ENCODE data around the gene ZNF490. TPM values are rescaled to one million over a fixed set of nuclear protein-coding genes. Genes with fewer than 3 reads are reported as not detected.

The ZNF490 gene
- total RNA-seq, 2 donors from 2014 or later = 2.0 to 2.6 TPM

DNA sequence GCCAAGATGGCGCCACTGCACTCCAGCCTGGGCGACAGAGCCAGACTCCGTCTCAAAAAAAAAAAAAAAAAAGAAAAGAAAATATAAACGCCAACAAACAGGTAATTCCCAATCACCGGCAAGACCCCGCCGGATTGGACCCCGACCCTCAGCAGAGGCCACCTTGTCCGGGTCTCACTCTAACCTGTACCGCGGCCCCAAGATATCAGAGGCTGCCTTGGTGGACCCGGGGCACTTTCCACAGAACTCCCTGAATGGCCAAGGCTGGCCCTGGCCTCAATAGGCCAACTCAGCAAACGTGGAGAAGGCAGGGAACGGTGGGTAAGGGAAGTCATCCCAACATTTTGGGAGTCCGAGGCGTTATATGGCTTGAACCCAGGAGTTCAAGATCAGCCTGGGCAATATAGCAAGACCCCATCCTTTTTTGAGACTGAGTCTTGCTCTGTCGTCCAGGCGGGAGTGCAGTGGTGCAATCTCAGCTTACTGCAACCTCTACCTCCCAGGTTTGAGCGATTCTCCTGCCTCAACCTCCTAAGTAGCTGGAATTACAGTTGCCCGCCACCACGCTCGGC lies 28.1 kb upstream of the ZNF490 start:
- 87 to 93% methylated on average over 22 of the region's 22 CpGs for WGBS, 2 donors
- DNase-seq (no peak), ATAC-seq (no peak)
- intact Hi-C loops (cut with DNase I) = no loop called here
- no peaks in the 10 kb centered on the region for H3K9me3 ChIP-seq
- H3K4me3 ChIP-seq = no peak overlapping the region
- H3K27ac ChIP-seq = no peak overlapping the region
- H3K27me3 ChIP-seq = no peaks in the 10 kb centered on the region
- TF ChIP-seq CTCF (IDR thresholded peaks at IDR 0.05) = no peak
- TF ChIP-seq POLR2A (IDR thresholded peaks at IDR 0.05) = no peak
- H3K4me1 ChIP-seq = peaks cover 12% of the 10 kb centered on the region
- no peaks in the 10 kb centered on the region for H3K36me3 ChIP-seq (replicated peaks in 1 of 2; ENCODE audit: insufficient read depth in 1 of 2, low read depth in 2 of 2)

DNA sequence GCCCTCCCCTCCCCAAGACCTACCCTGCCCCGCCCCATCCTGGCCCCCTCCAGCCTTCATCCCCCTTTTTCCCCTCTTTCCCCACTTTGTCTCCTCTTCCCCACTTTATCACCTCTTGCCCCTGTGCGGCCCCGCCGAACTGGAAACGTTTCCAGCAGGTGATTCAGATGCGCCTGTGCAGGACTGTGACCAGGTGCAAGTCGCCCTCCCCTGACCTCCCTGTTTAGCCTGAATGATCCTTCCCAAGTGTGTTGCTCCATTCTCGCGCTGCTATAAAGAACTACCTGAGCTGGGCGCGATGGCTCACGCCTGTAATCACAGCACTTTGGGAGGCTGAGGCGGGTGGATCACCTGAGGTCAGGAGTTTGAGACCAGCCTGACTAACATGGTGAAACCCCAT lies 26.0 kb upstream of the ZNF490 start:
- no peak for DNase-seq
- H3K4me1 ChIP-seq = peaks cover 12% of the 10 kb centered on the region
- H3K27ac ChIP-seq = no peak overlapping the region
- no peaks in the 10 kb centered on the region for H3K9me3 ChIP-seq
- TF ChIP-seq CTCF (IDR thresholded peaks at IDR 0.05) (no peak), POLR2A (IDR thresholded peaks at IDR 0.05) (no peak)
- intact Hi-C loops (cut with DNase I) = no loop called here
- WGBS, 2 donors = 75 to 77% methylated on average over 11 to 13 of the region's 13 CpGs
- no peaks in the 10 kb centered on the region for H3K27me3 ChIP-seq
- no peak overlapping the region for H3K4me3 ChIP-seq
- H3K36me3 ChIP-seq (replicated peaks in 1 of 2; ENCODE audit: insufficient read depth in 1 of 2, low read depth in 2 of 2) = no peaks in the 10 kb centered on the region
- no peak for ATAC-seq

DNA sequence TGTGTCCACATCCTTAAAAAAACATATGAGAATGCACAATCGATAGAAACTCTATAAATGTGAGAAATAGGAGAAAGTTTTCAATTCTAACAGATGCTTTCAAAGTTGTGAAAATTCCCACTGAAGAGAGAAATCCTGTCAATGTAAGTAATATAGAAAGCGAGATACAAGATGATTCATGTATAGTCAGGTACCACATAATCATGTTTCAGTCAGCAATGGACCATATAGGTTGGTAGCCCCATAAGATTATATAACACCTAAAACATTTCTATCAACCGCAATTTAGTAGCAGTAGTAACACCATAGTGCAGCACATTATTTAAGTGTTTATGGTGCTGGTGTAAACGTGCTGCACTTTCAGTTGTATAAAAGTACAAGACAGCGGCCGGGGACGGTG lies 18.6 kb upstream of the ZNF490 start:
- TF ChIP-seq POLR2A (IDR thresholded peaks at IDR 0.05) = no peak
- no peak for TF ChIP-seq CTCF (IDR thresholded peaks at IDR 0.05)
- 97 to 98% methylated on average over 7 of the region's 7 CpGs for WGBS, 2 donors
- H3K27ac ChIP-seq = no peak overlapping the region
- no peaks in the 10 kb centered on the region for H3K4me1 ChIP-seq
- DNase-seq (no peak), ATAC-seq (no peak)
- H3K36me3 ChIP-seq (replicated peaks in 1 of 2; ENCODE audit: insufficient read depth in 1 of 2, low read depth in 2 of 2) = peaks cover 28 to 37% of the 10 kb centered on the region in 2 donors
- H3K4me3 ChIP-seq = no peak overlapping the region
- no peaks in the 10 kb centered on the region for H3K27me3 ChIP-seq
- intact Hi-C loops (cut with DNase I) = no loop called here
- peaks cover 0 to 8% (median 0%) of the 10 kb centered on the region in 3 donors for H3K9me3 ChIP-seq

- H3K36me3 ChIP-seq (replicated peaks in 1 of 2; ENCODE audit: insufficient read depth in 1 of 2, low read depth in 2 of 2) = peaks cover 28 to 37% of the 10 kb centered on the region in 2 donors
- WGBS, 2 donors = 94 to 96% methylated on average over 17 of the region's 17 CpGs
- intact Hi-C loops (cut with DNase I) = no loop called here
- no peaks in the 10 kb centered on the region for H3K27me3 ChIP-seq
- DNase-seq (no peak), ATAC-seq (no peak)
- TF ChIP-seq POLR2A (IDR thresholded peaks at IDR 0.05) (no peak), CTCF (IDR thresholded peaks at IDR 0.05) (no peak)
- H3K27ac ChIP-seq = no peak overlapping the region
- H3K4me1 ChIP-seq = no peaks in the 10 kb centered on the region
- peaks cover 0 to 8% (median 0%) of the 10 kb centered on the region in 3 donors for H3K9me3 ChIP-seq
- H3K4me3 ChIP-seq = no peak overlapping the region
Measured at GRCh38 chr19:12628040-12629022, 17.7 kb upstream of the ZNF490 start.
